ENCODE measurements around the gene RAG2. TPM values are rescaled to one million over a fixed set of nuclear protein-coding genes. Genes with fewer than 3 reads are reported as not detected.

Gene RAG2
- total and polyA plus RNA-seq, 2 donors (not counting 3 experiments of a cell fraction or from before 2014, with no cell fraction given), result not detected

DNA sequence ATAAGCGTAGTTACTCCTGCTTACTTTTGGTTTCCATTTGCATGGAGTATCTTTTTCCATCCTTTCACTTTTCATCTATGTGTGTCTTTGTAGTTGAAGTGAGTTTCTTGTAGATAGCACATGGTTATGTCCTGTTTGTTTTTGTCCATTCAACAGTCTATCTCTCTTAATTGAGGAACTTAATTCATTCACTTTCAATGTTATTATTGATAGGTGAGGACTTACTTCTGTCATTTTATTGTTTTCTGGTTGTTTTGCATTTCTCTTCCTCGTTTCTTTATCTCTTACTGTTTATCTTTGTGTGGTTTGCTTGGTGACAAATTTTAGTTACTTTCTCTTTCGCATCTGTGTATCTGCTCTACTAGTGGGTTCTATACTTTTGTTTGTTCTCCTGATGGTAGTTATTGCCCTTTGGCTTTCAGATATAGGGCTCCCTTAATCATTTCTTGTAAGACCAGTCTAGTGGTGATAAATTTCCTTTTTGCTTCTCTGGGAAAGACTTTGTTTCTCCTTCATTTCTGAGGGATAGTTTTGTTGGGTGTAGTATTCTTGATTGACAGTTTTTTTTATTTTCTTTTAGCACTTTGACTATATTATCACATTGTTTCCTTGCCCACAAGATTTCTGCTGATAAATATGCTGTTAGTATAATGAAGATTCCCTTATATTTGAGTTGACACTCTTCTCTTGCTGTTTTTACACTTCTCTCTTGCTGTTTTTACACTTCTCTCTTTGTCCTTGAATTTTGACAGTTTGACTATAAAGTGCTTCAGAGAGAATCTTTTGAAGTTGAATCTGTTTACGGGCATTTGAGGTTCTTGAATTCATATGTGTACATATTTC, 39.2 kb downstream of the RAG2 start:
- intact Hi-C loops (cut with micrococcal nuclease), result no loop called here
- no peak for FAIRE-seq
- no peak for DNase-seq (ENCODE audit: low read depth, low spot score)
- Histone ChIP-seq H3K27me3 (ENCODE audit: control insufficient read depth in 2 of 2, insufficient read depth in 2 of 2, low read length in 2 of 2) (peaks cover 0 to 12% of the 10 kb centered on the region in 2 experiments), H3K4me1 (ENCODE audit: control insufficient read depth, extremely low read depth, insufficient read depth, low read length) (no peaks in the 10 kb centered on the region), H2AFZ (ENCODE audit: low read depth, low read length) (no peak overlapping the region), H3K9me3 (replicated peaks; ENCODE audit: control insufficient read depth, insufficient read depth, low read length) (no peaks in the 10 kb centered on the region), H3K9ac (replicated peaks; ENCODE audit: extremely low read depth, insufficient read depth, low read length) (no peak overlapping the region), H3K79me2 (ENCODE audit: control insufficient read depth, insufficient read depth, low read length) (no peaks in the 10 kb centered on the region), H3K4me3 (replicated peaks in 1 of 3; ENCODE audit: insufficient read depth in 1 of 3, low read depth in 1 of 3, low read length in 3 of 3) (no peak overlapping the region), H4K20me1 (replicated peaks; ENCODE audit: control insufficient read depth, extremely low read depth, insufficient read depth, low read length) (no peaks in the 10 kb centered on the region), H3K9me1 (replicated peaks; ENCODE audit: control insufficient read depth, extremely low read depth, insufficient read depth, low read length) (no peaks in the 10 kb centered on the region), H3K27ac (ENCODE audit: insufficient read depth, low read depth, low read length) (no peak overlapping the region), H3K4me2 (ENCODE audit: insufficient read depth, low read length) (no peak overlapping the region), H3K36me3 (ENCODE audit: control insufficient read depth in 2 of 2, extremely low read depth in 1 of 2, insufficient read depth in 2 of 2, low read length in 2 of 2) (no peaks in the 10 kb centered on the region)
- no TSS peak for BruUV-seq (replicated peaks)
- ChIA-PET CTCF (no interaction called here), POLR2A (no interaction called here)
- TF ChIP-seq MAX (IDR thresholded peaks at IDR 0.05; ENCODE audit: insufficient read depth, insufficient read length) (no peak), JUN (IDR thresholded peaks at IDR 0.05; ENCODE audit: borderline replicate concordance, insufficient read depth, insufficient read length, low read depth) (no peak), EZH2 (IDR thresholded peaks at IDR 0.05; ENCODE audit: borderline replicate concordance, low read depth, low read length, severe bottlenecking) (no peak), GATA2 (IDR thresholded peaks at IDR 0.05; ENCODE audit: insufficient read depth, insufficient read length, low read depth, low read length) (no peak), POLR2A (IDR thresholded peaks at IDR 0.05; ENCODE audit: low read depth, low read length) (no peak), FOS (IDR thresholded peaks at IDR 0.05; ENCODE audit: borderline replicate concordance, insufficient read depth, low read length) (no peak), POLR2AphosphoS5 (IDR thresholded peaks at IDR 0.05; ENCODE audit: insufficient read depth, low read depth, low read length) (no peak), MYC (IDR thresholded peaks at IDR 0.05; ENCODE audit: low read depth, low read length) (no peak), CTCF (IDR thresholded peaks at IDR 0.05; ENCODE audit: extremely low read depth in 1 of 2, insufficient read depth in 1 of 2, low read depth in 1 of 2, low read length in 2 of 2) (no peak)
- dilution Hi-C loops (cut with MboI; ENCODE audit: extremely low pct_ligation_motif_present, low sequenced_read_pairs), result no loop called here

All from endothelial cell of umbilical vein (primary cell).